Measurements from ENCODE around the gene MDP1.

GRCh38 chr14:24238123-24238522 lies 22.3 kb upstream of the MDP1 start:
- TF ChIP-seq CTCF (IDR thresholded peaks at IDR 0.05) (no peak), POLR2AphosphoS5 (IDR thresholded peaks at IDR 0.05; ENCODE audit: low read depth, low read length) (no peak), SIN3A (IDR thresholded peaks at IDR 0.05; ENCODE audit: borderline replicate concordance, insufficient read depth, low read depth, low read length) (no peak)
- TF ChIP-seq, protein P1, sequence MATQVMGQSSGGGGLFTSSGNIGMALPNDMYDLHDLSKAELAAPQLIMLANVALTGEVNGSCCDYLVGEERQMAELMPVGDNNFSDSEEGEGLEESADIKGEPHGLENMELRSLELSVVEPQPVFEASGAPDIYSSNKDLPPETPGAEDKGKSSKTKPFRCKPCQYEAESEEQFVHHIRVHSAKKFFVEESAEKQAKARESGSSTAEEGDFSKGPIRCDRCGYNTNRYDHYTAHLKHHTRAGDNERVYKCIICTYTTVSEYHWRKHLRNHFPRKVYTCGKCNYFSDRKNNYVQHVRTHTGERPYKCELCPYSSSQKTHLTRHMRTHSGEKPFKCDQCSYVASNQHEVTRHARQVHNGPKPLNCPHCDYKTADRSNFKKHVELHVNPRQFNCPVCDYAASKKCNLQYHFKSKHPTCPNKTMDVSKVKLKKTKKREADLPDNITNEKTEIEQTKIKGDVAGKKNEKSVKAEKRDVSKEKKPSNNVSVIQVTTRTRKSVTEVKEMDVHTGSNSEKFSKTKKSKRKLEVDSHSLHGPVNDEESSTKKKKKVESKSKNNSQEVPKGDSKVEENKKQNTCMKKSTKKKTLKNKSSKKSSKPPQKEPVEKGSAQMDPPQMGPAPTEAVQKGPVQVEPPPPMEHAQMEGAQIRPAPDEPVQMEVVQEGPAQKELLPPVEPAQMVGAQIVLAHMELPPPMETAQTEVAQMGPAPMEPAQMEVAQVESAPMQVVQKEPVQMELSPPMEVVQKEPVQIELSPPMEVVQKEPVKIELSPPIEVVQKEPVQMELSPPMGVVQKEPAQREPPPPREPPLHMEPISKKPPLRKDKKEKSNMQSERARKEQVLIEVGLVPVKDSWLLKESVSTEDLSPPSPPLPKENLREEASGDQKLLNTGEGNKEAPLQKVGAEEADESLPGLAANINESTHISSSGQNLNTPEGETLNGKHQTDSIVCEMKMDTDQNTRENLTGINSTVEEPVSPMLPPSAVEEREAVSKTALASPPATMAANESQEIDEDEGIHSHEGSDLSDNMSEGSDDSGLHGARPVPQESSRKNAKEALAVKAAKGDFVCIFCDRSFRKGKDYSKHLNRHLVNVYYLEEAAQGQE (IDR thresholded peaks at IDR 0.05; ENCODE audit: insufficient read depth in 1 of 2, low read depth in 2 of 2, low read length in 1 of 2) = no peak

Data from Panc1 (cell line).